Measurements from ENCODE around the gene PLEK2.

DNA sequence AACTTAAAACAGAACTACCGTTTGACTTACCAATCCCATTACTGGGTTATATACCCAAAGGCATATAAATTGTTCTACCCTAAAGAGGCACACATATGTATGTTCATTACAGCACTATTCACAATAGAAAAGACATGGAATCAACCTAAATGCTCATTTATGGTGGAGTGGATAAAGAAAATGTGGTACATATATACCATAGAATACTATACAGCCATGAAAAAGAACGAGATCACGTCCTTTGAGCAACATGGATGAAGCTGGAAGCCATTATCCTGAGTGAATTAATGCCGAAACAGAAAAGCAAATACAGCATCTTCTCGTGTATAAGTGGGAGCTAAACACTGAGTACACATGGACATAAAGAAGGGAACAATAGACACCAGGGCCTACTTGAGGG is 44.8 kb upstream of the PLEK2 start:
- TF ChIP-seq POLR2AphosphoS5 (IDR thresholded peaks at IDR 0.05) (no peak), CTCF (IDR thresholded peaks at IDR 0.05; ENCODE audit: poor library complexity, severe bottlenecking) (no peak), EZH2 (IDR thresholded peaks at IDR 0.05; ENCODE audit: borderline replicate concordance, insufficient read depth, low read length, poor library complexity, severe bottlenecking) (no peak), TAF1 (IDR thresholded peaks at IDR 0.05; ENCODE audit: low read depth) (no peak), MXI1 (conservative IDR thresholded peaks at IDR 0.05; ENCODE audit: poor library complexity, severe bottlenecking) (no peak)
- TF ChIP-seq, protein P1, sequence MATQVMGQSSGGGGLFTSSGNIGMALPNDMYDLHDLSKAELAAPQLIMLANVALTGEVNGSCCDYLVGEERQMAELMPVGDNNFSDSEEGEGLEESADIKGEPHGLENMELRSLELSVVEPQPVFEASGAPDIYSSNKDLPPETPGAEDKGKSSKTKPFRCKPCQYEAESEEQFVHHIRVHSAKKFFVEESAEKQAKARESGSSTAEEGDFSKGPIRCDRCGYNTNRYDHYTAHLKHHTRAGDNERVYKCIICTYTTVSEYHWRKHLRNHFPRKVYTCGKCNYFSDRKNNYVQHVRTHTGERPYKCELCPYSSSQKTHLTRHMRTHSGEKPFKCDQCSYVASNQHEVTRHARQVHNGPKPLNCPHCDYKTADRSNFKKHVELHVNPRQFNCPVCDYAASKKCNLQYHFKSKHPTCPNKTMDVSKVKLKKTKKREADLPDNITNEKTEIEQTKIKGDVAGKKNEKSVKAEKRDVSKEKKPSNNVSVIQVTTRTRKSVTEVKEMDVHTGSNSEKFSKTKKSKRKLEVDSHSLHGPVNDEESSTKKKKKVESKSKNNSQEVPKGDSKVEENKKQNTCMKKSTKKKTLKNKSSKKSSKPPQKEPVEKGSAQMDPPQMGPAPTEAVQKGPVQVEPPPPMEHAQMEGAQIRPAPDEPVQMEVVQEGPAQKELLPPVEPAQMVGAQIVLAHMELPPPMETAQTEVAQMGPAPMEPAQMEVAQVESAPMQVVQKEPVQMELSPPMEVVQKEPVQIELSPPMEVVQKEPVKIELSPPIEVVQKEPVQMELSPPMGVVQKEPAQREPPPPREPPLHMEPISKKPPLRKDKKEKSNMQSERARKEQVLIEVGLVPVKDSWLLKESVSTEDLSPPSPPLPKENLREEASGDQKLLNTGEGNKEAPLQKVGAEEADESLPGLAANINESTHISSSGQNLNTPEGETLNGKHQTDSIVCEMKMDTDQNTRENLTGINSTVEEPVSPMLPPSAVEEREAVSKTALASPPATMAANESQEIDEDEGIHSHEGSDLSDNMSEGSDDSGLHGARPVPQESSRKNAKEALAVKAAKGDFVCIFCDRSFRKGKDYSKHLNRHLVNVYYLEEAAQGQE (IDR thresholded peaks at IDR 0.05; ENCODE audit: borderline replicate concordance), result no peak
